ENCODE results near the gene KIF13A. TPM values are rescaled to one million over a fixed set of nuclear protein-coding genes. Genes with fewer than 3 reads are reported as not detected.

The KIF13A gene
- total RNA-seq, 1 experiment from 2014 or later: 14.1 TPM

DNA sequence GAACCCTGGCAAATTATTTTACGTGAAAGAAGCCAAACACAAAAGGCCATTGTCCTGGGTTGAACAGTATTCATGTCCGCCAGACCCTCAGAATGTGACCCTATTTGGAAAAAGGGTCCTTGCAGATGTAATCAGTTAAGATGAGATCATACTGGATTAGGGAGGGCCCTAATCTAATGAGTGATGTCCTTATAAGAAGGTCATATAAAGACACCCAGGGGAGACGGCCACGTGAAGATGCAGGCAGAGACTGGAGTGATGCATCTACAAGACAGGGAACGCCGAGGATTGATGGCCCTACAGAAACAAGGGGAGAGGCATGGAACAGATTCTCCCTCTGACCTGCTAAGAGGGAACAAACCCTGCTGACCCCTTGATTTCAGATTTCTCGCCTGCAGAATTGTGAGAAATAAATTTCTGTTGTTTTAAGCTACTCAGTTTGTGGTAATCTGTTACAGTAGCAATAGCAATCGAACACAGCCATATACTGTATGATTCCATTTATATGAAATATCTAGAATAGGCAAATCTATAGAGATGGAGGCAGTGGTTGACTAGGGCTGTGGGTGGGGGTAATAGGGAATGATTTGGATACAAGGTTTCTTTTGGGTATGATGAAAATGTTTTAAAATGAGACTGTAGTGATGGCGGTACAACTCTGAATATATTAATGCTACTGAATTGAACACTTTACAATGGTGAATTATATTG lies 147.8 kb downstream of the KIF13A start:
- Mint-ChIP-seq H3K36me3 (ENCODE audit: insufficient read depth, unreplicated experiment) (no peaks in the 10 kb centered on the region), H3K4me3 (ENCODE audit: low read depth, unreplicated experiment) (no peak overlapping the region), H3K4me1 (ENCODE audit: low read depth, unreplicated experiment) (no peaks in the 10 kb centered on the region), H3K27me3 (ENCODE audit: unreplicated experiment) (no peaks in the 10 kb centered on the region), H3K27ac (ENCODE audit: unreplicated experiment) (no peak overlapping the region), H3K9me3 (ENCODE audit: low read depth, unreplicated experiment) (no peaks in the 10 kb centered on the region)
- CTCF ChIA-PET: no interaction called here
- intact Hi-C loops (cut with micrococcal nuclease; ENCODE audit: unreplicated experiment): no loop called here
- TF ChIP-seq, protein P1, sequence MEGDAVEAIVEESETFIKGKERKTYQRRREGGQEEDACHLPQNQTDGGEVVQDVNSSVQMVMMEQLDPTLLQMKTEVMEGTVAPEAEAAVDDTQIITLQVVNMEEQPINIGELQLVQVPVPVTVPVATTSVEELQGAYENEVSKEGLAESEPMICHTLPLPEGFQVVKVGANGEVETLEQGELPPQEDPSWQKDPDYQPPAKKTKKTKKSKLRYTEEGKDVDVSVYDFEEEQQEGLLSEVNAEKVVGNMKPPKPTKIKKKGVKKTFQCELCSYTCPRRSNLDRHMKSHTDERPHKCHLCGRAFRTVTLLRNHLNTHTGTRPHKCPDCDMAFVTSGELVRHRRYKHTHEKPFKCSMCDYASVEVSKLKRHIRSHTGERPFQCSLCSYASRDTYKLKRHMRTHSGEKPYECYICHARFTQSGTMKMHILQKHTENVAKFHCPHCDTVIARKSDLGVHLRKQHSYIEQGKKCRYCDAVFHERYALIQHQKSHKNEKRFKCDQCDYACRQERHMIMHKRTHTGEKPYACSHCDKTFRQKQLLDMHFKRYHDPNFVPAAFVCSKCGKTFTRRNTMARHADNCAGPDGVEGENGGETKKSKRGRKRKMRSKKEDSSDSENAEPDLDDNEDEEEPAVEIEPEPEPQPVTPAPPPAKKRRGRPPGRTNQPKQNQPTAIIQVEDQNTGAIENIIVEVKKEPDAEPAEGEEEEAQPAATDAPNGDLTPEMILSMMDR (IDR thresholded peaks at IDR 0.05; ENCODE audit: unreplicated experiment): no peak
- DNase-seq: no peak
- BruUV-seq (replicated peaks): no TSS peak

DNA sequence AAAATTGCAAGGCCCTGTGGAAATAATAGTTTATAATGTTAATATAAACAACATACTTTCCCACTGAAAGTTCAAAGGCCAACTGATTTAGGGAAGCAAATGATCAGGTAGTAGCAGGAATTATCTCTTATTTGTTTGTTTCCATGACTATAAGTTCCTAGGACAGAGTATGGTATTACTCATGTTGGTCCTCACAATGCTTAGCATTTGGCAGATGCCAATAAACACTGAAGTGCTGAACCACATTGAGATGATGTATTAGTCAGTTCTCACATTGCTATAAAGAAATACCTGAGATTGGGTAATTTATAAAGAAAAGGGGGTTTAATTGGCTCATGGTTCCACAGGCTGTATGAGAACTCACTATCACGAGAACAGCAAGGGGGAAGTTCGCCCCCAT lies 151.1 kb downstream of the KIF13A start:
- CTCF ChIA-PET: no interaction called here

DNA sequence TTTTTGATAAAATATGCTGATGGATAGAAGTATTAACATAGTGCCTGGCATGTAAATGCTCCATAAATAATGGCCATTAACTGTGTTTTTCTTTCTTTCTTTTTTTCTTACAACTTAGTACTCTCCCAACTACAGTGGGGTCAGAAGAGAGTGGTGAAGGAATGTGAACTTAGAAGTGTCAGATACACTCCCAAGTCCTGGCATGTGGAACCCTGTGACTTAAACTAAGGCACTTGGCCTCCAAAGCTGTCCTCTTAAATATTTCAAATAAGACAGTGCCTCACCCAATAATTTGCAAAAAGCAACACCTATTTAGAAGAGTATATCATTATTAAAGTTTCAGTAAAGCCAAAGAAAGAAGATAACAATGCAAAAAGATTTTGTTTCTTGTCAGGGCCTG lies 151.7 kb downstream of the KIF13A start:
- no peaks in the 10 kb centered on the region for H3K36me3 Mint-ChIP-seq (ENCODE audit: insufficient read depth, unreplicated experiment)
- no peak overlapping the region for H3K27ac Mint-ChIP-seq (ENCODE audit: unreplicated experiment)
- H3K27me3 Mint-ChIP-seq (ENCODE audit: unreplicated experiment): no peaks in the 10 kb centered on the region
- BruUV-seq (replicated peaks): no TSS peak
- intact Hi-C loops (cut with micrococcal nuclease; ENCODE audit: unreplicated experiment): no loop called here
- no peak for DNase-seq
- CTCF ChIA-PET: no interaction called here
- no peaks in the 10 kb centered on the region for H3K4me1 Mint-ChIP-seq (ENCODE audit: low read depth, unreplicated experiment)
- H3K4me3 Mint-ChIP-seq (ENCODE audit: low read depth, unreplicated experiment): no peak overlapping the region
- TF ChIP-seq, protein P1 (IDR thresholded peaks at IDR 0.05; ENCODE audit: unreplicated experiment): no peak
- H3K9me3 Mint-ChIP-seq (ENCODE audit: low read depth, unreplicated experiment): no peaks in the 10 kb centered on the region

More for the DNA sequence above, 151.1 kb downstream of the KIF13A start:
- H3K27me3 Mint-ChIP-seq (ENCODE audit: unreplicated experiment): no peaks in the 10 kb centered on the region
- TF ChIP-seq, protein P1 (IDR thresholded peaks at IDR 0.05; ENCODE audit: unreplicated experiment): no peak
- no peak overlapping the region for H3K4me3 Mint-ChIP-seq (ENCODE audit: low read depth, unreplicated experiment)
- H3K4me1 Mint-ChIP-seq (ENCODE audit: low read depth, unreplicated experiment): no peaks in the 10 kb centered on the region
- no TSS peak for BruUV-seq (replicated peaks)
- DNase-seq: no peak
- intact Hi-C loops (cut with micrococcal nuclease; ENCODE audit: unreplicated experiment): no loop called here
- no peak overlapping the region for H3K27ac Mint-ChIP-seq (ENCODE audit: unreplicated experiment)
- H3K36me3 Mint-ChIP-seq (ENCODE audit: insufficient read depth, unreplicated experiment): no peaks in the 10 kb centered on the region
- no peaks in the 10 kb centered on the region for H3K9me3 Mint-ChIP-seq (ENCODE audit: low read depth, unreplicated experiment)

DNA sequence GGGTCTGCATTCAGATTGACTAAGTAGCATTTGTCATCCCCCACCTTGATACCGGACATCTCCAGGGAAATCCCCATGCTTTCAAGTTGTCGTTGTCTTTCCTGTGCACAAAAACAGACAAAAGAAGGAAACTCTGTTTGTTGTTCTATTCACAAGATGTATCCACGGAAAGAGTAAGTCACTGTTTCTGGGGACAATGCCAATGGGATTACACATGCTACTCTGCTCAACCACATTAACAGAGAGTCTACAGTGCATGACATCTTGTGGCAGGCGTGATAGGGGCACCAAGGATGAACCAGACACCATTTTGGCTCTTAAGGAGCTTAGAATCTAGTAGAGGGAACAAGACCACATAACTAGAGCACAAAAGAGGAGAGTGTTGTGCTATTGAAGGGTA lies 156.3 kb downstream of the KIF13A start:
- BruUV-seq (replicated peaks): no TSS peak
- Mint-ChIP-seq H3K4me3 (ENCODE audit: low read depth, unreplicated experiment) (no peak overlapping the region), H3K36me3 (ENCODE audit: insufficient read depth, unreplicated experiment) (no peaks in the 10 kb centered on the region), H3K27ac (ENCODE audit: unreplicated experiment) (no peak overlapping the region), H3K27me3 (ENCODE audit: unreplicated experiment) (no peaks in the 10 kb centered on the region), H3K4me1 (ENCODE audit: low read depth, unreplicated experiment) (no peaks in the 10 kb centered on the region), H3K9me3 (ENCODE audit: low read depth, unreplicated experiment) (no peaks in the 10 kb centered on the region)
- CTCF ChIA-PET: no interaction called here
- no peak for DNase-seq
- TF ChIP-seq, protein P1 (IDR thresholded peaks at IDR 0.05; ENCODE audit: unreplicated experiment): no peak
- intact Hi-C loops (cut with micrococcal nuclease; ENCODE audit: unreplicated experiment): no loop called here

All from Calu3 (cell line).